Measurements from ENCODE around the gene SYPL2.

SYPL2 gene

GRCh38 chr1:109483672-109484518 is 17.5 kb downstream of the SYPL2 start, which contains the start of gene ATXN7L2:
Gene ATXN7L2, plus strand, starts transcription at chr1:109483905. Its CDS starts 49 bp downstream, at chr1:109483954.
- H3K4me3 ChIP-seq (ENCODE audit: low read length), result peak within 1 kb of the TSS; percentile 91
- no peak for TF ChIP-seq CTCF (conservative IDR thresholded peaks at IDR 0.05; ENCODE audit: low read length)
- peak; percentile 89 for DNase-seq (ENCODE audit: low read depth)

- no peak for TF ChIP-seq CTCF (conservative IDR thresholded peaks at IDR 0.05; ENCODE audit: low read length)
- peak overlapping the region; percentile 91 for H3K4me3 ChIP-seq (ENCODE audit: low read length)
- no peak for DNase-seq (ENCODE audit: low read depth)
Observed at GRCh38 chr1:109484519-109484975, 18.2 kb downstream of the SYPL2 start.

- DNase-seq (ENCODE audit: low read depth), result no peak
- peak overlapping the region; percentile 91 for H3K4me3 ChIP-seq (ENCODE audit: low read length)
- TF ChIP-seq CTCF (conservative IDR thresholded peaks at IDR 0.05; ENCODE audit: low read length), result no peak
Observed at GRCh38 chr1:109485001-109485400, 18.7 kb downstream of the SYPL2 start.

- H3K4me3 ChIP-seq (ENCODE audit: low read length), result no peak overlapping the region
- DNase-seq (ENCODE audit: low read depth), result no peak
- no peak for TF ChIP-seq CTCF (conservative IDR thresholded peaks at IDR 0.05; ENCODE audit: low read length)
Observed at GRCh38 chr1:109487261-109487660, 20.9 kb downstream of the SYPL2 start.

GRCh38 chr1:109488201-109488600 is 21.9 kb downstream of the SYPL2 start:
- H3K4me3 ChIP-seq (ENCODE audit: low read length), result no peak overlapping the region
- TF ChIP-seq CTCF (conservative IDR thresholded peaks at IDR 0.05; ENCODE audit: low read length), result peak; percentile 20; the same call in 1 of the 2 replicates
- no peak for DNase-seq (ENCODE audit: low read depth)

GRCh38 chr1:109488696-109489095 is 22.4 kb downstream of the SYPL2 start:
- no peak for TF ChIP-seq CTCF (conservative IDR thresholded peaks at IDR 0.05; ENCODE audit: low read length)
- H3K4me3 ChIP-seq (ENCODE audit: low read length), result no peak overlapping the region
- DNase-seq (ENCODE audit: low read depth), result no peak

All from AG10803 (cell line).